Caki2 (cell line): ENCODE results near the gene KLHL14. TPM values are rescaled to one million over a fixed set of nuclear protein-coding genes. Genes with fewer than 3 reads are reported as not detected.

ENCODE experiments used
- DNase-seq: peaks from one replicate; pipeline ENCODE4 v3.0.0-alpha.2; 2015; ENCODE audit warnings: low read depth
- in situ Hi-C: cut with HindIII; loops from 2 replicates; pipeline ENCODE4 v1.10.0; 2016; ENCODE audit warnings: low sequenced_read_pairs, low pct_unique_long_range_greater_than_20kb, mixed read lengths
- total RNA-seq: library from RNA; depleted of rRNA; stranded (reverse); fragments of >200 nt; shearing (Covaris generic); gene quantifications from 2 replicates; pipeline ENCODE4 v1.2.3, GENCODE V29; 2014; ENCODE audit warnings: low replicate concordance

Gene KLHL14
- total RNA-seq, 1 experiment from 2014 or later = 2.2 TPM

DNA sequence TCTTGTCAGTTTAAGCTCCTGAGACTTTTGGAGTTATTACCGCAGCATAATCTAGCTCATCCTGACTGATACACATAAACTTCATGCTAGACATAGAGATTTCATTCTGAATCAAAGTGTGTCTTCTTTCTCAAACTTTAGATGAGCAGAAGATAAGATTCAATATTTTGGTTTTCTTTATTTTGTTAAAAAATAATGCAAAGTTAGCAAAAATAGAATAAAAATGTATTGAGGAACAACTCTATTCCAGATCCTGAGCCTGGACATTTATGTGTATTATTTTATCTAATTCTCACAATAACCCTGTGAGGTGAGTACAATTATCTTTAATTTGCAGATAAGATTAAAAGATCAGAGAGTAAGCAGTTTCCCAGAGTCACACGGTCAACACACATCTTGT, 38.4 kb downstream of the KLHL14 start:
- DNase-seq = no peak
- in situ Hi-C loops = no loop called here

DNA sequence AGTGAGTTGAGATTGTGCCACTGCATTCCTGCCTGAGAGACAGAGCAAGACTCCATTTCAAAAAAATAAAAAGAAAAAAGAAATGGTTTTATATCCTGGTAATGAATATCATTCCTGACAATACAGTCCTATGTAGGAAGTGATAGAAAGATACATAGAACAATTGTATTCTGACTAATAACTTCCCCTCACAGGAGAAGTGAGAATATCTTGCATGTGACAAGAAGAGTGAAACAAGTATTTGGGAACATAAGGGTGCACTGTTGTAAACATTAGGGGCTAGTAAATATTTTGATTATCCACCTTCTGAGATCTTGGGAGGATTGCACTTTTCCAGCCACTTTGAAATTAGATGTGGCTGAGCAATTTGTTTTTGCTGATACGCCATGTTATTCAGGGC, 40.7 kb downstream of the KLHL14 start:
- DNase-seq = no peak
- in situ Hi-C loops = no loop called here

DNA sequence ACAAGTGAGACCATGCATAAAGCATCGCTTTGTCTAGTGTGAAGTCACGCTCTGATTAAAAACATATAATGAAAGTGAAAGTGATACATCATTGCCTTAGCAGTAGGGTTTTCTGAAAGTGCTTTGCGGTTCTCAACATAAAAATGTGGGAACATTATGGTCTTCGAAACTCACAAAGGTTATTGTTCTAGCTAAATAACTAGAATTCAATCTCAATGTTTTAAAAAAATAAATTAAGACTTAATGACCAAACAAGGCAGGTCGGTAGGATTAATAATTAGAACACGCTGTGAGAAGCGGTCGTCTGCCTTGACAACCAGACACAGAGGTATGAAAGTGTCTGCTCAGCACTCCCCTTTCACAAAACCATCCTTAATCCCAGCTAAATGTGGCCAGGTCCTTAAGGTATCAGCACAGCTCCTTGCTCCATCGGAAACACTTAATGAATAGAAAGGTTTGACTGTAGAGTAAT, 42.2 kb downstream of the KLHL14 start:
- DNase-seq = no peak
- in situ Hi-C loops = no loop called here

DNA sequence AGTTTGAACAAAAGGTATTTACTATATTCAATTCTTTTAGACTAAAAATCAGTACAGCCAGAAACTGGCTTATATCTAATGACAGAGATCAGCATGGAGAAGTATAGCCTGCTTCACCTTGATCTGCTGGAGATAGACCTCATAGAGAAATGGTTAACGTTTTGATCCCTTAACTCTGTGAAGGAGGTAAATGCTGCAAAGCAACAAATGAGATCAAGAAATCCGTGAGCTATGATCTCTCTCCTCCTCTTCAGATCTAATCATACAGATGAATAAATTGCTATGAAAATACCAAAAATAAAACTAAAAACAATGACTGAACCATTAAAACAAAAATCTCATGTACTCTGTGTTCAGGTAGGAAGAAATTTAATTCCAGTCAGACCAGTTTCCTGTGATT, 42.8 kb downstream of the KLHL14 start:
- DNase-seq = no peak
- in situ Hi-C loops = no loop called here

GRCh38 chr18:32724071-32724749, 48.6 kb downstream of the KLHL14 start:
- no peak for DNase-seq
- in situ Hi-C loops = no loop called here

GRCh38 chr18:32722279-32722678, 50.5 kb downstream of the KLHL14 start:
- no peak for DNase-seq
- in situ Hi-C loops = no loop called here

- in situ Hi-C loops = no loop called here
- DNase-seq = no peak
Observed at GRCh38 chr18:32717126-32717525, 55.7 kb downstream of the KLHL14 start.

GRCh38 chr18:32714571-32715148, 58.2 kb downstream of the KLHL14 start:
- in situ Hi-C loops = no loop called here
- peak; percentile 67 for DNase-seq

GRCh38 chr18:32712860-32713259, 60.0 kb downstream of the KLHL14 start:
- in situ Hi-C loops = no loop called here

DNA sequence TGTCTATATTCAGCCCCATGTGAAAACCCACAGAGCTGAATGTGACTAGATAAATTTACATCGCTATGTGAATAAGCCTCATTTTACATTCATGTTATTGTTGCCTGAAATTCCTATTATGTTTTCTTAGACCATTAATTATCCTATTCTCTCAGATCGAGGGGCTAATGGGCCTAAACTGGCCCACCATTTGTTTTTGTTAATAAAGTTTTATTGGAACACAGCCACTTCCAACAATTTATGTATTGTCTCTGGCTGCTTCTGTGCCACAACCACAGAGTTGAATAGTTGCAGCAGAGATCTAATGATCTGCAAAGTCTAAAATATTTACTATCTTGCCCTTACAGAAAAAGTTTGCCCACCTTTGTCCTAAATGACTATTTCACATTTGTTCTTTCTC, 61.0 kb downstream of the KLHL14 start:
- in situ Hi-C loops = no loop called here

More at GRCh38 chr18:32712860-32713259, 60.0 kb downstream of the KLHL14 start:
- no peak for DNase-seq

DNA sequence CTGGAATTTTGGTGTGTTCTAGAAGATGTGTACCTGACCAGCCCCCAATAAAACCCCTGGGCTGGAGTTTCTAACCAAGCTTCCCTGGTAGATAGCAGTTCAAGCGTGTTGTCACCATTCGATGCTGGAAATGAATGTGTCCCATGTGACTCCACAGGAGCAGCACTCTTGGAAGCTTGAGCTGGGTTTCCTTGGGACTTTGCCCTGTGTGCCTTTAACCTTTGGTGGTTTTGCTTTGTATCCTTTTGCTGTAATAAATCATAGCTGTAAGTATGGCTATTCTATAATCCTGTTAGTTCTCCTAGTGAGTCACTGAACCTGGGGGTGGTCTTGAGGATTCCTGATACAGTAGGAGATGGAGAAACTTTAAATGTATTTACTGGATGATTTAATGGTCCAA, 65.2 kb downstream of the KLHL14 start:
- in situ Hi-C loops = no loop called here
- no peak for DNase-seq

More for the DNA sequence above, 61.0 kb downstream of the KLHL14 start:
- no peak for DNase-seq

DNA sequence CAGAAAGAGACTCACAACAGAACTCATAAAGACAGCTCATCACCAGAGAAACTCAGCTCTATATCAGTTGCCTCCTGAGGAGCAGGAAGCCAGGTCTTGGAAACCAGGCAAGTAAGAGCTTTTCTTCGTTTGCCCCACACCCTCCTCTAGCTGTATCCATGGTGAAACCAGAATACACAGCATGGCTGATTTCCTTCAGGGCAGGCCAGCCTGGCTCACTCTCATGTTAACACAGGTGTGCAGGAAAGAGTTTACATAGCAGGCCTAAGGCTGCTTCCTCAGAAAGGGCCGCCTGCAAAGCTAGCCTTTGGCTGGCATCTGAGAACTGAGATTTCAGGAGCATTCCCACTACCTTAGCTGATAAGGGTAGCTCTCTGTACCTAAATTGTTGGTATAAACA, 65.7 kb downstream of the KLHL14 start:
- in situ Hi-C loops = no loop called here
- DNase-seq = no peak

- in situ Hi-C loops = no loop called here
- DNase-seq = no peak
Observed at GRCh38 chr18:32701313-32701712, 71.5 kb downstream of the KLHL14 start.

GRCh38 chr18:32698153-32698552, 74.7 kb downstream of the KLHL14 start:
- no peak for DNase-seq
- in situ Hi-C loops = no loop called here

- no peak for DNase-seq
Observed at GRCh38 chr18:32696376-32696775, 76.4 kb downstream of the KLHL14 start.

GRCh38 chr18:32695534-32695933, 77.3 kb downstream of the KLHL14 start:
- in situ Hi-C loops = no loop called here
- no peak for DNase-seq

More at GRCh38 chr18:32696376-32696775, 76.4 kb downstream of the KLHL14 start:
- in situ Hi-C loops = no loop called here

- DNase-seq = no peak
Observed at GRCh38 chr18:32688821-32689220, 84.0 kb downstream of the KLHL14 start.

DNA sequence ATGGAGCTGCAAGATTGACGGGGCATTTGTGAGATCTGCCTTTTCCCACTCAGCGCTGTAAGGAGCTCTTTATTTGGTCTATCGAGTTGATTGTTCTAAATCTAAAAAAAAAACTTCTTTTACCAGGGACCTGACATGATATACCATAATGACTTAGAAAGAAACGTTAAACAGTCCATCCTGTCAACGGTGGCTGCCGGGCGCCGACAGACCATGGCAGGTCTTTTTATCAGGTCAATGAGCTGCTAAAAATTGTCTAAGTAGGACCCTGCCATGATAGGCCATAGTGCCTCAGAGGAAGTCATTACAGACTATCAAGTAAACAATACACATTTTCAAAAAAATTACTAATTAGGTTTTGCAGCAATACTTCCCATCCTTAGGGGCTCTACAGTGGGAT, 87.9 kb downstream of the KLHL14 start:
- DNase-seq = no peak
- in situ Hi-C loops = no loop called here

More at GRCh38 chr18:32688821-32689220, 84.0 kb downstream of the KLHL14 start:
- in situ Hi-C loops = no loop called here

GRCh38 chr18:32684096-32684495, 88.7 kb downstream of the KLHL14 start:
- DNase-seq = no peak
- in situ Hi-C loops = no loop called here

DNA sequence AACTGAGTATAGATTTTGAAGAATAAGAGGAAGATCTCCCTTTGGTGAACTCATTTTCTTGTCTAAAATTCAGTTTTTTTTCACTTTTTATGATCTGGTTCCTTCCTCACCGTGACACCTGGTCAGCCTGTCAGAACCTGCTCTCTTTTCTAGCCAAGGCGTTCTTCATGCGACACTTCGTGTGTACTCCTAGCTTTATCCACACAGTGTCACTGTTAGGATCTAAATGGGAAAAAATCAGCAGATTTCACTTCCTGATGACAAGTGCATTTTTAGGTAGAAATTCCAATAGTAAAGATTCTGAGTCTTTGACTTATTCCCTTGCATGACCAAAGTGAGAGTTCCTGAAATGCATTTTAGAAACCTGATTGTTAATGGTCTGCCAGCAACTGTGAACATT, 89.8 kb downstream of the KLHL14 start:
- in situ Hi-C loops = no loop called here

More for the DNA sequence above, 89.8 kb downstream of the KLHL14 start:
- DNase-seq = no peak
